Panc1 (cell line): ENCODE data around the gene SATB2. TPM values are rescaled to one million over a fixed set of nuclear protein-coding genes. Genes with fewer than 3 reads are reported as not detected.

Experiments
- ATAC-seq: fragments of 200-7000 bp; cut with Tn5 transposase; 2 replicates; pipeline ENCODE4 v1.9.1; 2020; ENCODE audit warnings: mild to moderate bottlenecking, moderate library complexity
- BruUV-seq: library from RNA; stranded (reverse); fragments of 400-500 nt; replicated peaks from 2 replicates; lab custom pipeline; 2021; lab: Mats Ljungman, UMichigan
- CTCF ChIA-PET: fragments of 300-600 bp; sonication (Branson Sonifier 250); formaldehyde crosslinking; loops from one replicate; lab custom pipeline; 2022; ENCODE audit warnings: antibody characterized with exemption; lab: Charles Lee
- POLR2A ChIA-PET: fragments of 300-600 bp; sonication (Branson Sonifier 250); formaldehyde crosslinking; loops from one replicate; lab custom pipeline; 2022; ENCODE audit warnings: antibody characterized with exemption; lab: Charles Lee
- DNase-seq: peaks from one replicate; pipeline ENCODE4 v3.0.0-alpha.2; 2010; ENCODE audit warnings: low read depth, low spot score
- H3K27ac ChIP-seq: 2 replicates; pipeline ENCODE4 v1.5.1; 2011; ENCODE audit warnings: mild to moderate bottlenecking, low read length, inconsistent platforms
- H3K27me3 ChIP-seq: fragments of 200-500 bp; sonication (Bioruptor generic); 2 replicates; pipeline ENCODE4 v1.6.0; 2014; ENCODE audit warnings: low read length, inconsistent platforms; ENCODE audit not compliant: control insufficient read depth, insufficient read depth
- H3K36me3 ChIP-seq: fragments of 200-500 bp; sonication (Bioruptor generic); 2 replicates; pipeline ENCODE4 v1.5.1; 2014; ENCODE audit warnings: inconsistent platforms, mild to moderate bottlenecking, low read length, moderate library complexity; ENCODE audit not compliant: control insufficient read depth, insufficient read depth
- H3K4me1 ChIP-seq: 2 replicates; pipeline ENCODE4 v1.5.1; 2011; ENCODE audit warnings: inconsistent platforms, mild to moderate bottlenecking, low read length, moderate library complexity; ENCODE audit not compliant: control insufficient read depth, insufficient read depth
- H3K4me3 ChIP-seq, 2 experiments: 2 replicates each; pipeline ENCODE4 v1.5.1; 2011 to 2012; ENCODE audit warnings: low read depth in 2 of 2, low read length in 2 of 2, mild to moderate bottlenecking in 2 of 2, inconsistent platforms in 1 of 2, moderate library complexity in 1 of 2
- H3K9me3 ChIP-seq: fragments of 200-500 bp; sonication (Bioruptor generic); 2 replicates; pipeline ENCODE4 v1.5.1; 2014; ENCODE audit warnings: low read depth, mild to moderate bottlenecking, inconsistent platforms, low read length, moderate library complexity; ENCODE audit not compliant: control insufficient read depth, insufficient read depth
- POLR2AphosphoS5 ChIP-seq: IDR thresholded peaks from 2 replicates; pipeline ENCODE4 v1.6.1; 2012; ENCODE audit warnings: mild to moderate bottlenecking, low read depth, low read length, moderate library complexity
- SIN3A ChIP-seq: IDR thresholded peaks from 2 replicates; pipeline ENCODE4 v1.6.1; 2012; ENCODE audit warnings: low read depth, mild to moderate bottlenecking, low read length, moderate library complexity, borderline replicate concordance; ENCODE audit not compliant: insufficient read depth
- TCF7L2 ChIP-seq: IDR thresholded peaks from 2 replicates; pipeline ENCODE4 v1.6.1; 2011; ENCODE audit warnings: mild to moderate bottlenecking, low read depth, low read length, inconsistent platforms
- in situ Hi-C: cut with HindIII; loops from 2 replicates; pipeline ENCODE4 v1.10.0; 2016; ENCODE audit warnings: low sequenced_read_pairs, low pct_unique_long_range_greater_than_20kb
- intact Hi-C: fragments of 100-400 bp; cut with micrococcal nuclease; formaldehyde crosslinking; loops from one replicate; pipeline ENCODE4 v1.10.0; 2022; ENCODE audit not compliant: unreplicated experiment
- total RNA-seq: library from RNA; stranded (reverse); gene quantifications from one replicate; pipeline ENCODE4 v1.2.1, GENCODE V29; 2021; ENCODE audit not compliant: unreplicated experiment
- TF ChIP-seq, protein P1 (sequence below), 2 experiments: IDR thresholded peaks; 2 replicates each; pipeline ENCODE4 v1.6.1; 2011 to 2012; ENCODE audit warnings: low read depth in 2 of 2, control low read depth in 1 of 2, low read length in 1 of 2, mild to moderate bottlenecking in 1 of 2, moderate library complexity in 1 of 2; ENCODE audit not compliant: insufficient read depth in 1 of 2
- TF ChIP-seq, protein P2 (sequence below): fragments of 450-650 bp; IDR thresholded peaks from 2 replicates; pipeline ENCODE4 v1.5.1; 2017; ENCODE audit warnings: mild to moderate bottlenecking

Gene SATB2
- total RNA-seq, 1 experiment from 2014 or later = 43.2 TPM

DNA sequence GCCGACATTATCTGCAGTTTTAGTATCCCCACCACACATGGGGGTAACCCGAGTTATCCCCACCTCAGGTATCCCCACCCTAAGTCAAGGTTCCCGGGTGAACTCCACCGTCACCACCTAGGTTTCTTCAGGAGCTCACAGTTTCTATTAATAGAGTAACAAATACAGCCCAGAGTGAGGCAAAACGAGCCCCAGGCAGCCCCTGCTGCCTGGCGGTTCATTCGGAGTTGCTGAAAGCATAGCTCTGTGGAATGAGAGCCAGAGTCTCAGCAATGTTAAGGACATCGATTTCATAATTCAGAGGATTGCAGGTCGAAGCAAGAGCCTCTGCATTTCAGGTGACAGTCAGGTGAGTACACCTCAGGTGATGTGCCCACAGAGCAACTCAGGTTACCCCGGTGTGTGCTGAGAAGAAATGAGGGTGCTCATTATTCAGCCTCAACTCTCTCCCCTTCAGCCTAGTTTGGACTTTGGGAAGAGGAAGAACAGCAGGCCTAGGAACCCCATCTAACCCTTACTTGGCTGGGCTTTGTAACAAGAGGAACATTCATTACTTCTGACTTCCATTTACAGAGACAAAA lies 10.7 kb downstream of the SATB2 start:
- TF ChIP-seq, protein P1, sequence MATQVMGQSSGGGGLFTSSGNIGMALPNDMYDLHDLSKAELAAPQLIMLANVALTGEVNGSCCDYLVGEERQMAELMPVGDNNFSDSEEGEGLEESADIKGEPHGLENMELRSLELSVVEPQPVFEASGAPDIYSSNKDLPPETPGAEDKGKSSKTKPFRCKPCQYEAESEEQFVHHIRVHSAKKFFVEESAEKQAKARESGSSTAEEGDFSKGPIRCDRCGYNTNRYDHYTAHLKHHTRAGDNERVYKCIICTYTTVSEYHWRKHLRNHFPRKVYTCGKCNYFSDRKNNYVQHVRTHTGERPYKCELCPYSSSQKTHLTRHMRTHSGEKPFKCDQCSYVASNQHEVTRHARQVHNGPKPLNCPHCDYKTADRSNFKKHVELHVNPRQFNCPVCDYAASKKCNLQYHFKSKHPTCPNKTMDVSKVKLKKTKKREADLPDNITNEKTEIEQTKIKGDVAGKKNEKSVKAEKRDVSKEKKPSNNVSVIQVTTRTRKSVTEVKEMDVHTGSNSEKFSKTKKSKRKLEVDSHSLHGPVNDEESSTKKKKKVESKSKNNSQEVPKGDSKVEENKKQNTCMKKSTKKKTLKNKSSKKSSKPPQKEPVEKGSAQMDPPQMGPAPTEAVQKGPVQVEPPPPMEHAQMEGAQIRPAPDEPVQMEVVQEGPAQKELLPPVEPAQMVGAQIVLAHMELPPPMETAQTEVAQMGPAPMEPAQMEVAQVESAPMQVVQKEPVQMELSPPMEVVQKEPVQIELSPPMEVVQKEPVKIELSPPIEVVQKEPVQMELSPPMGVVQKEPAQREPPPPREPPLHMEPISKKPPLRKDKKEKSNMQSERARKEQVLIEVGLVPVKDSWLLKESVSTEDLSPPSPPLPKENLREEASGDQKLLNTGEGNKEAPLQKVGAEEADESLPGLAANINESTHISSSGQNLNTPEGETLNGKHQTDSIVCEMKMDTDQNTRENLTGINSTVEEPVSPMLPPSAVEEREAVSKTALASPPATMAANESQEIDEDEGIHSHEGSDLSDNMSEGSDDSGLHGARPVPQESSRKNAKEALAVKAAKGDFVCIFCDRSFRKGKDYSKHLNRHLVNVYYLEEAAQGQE (IDR thresholded peaks at IDR 0.05; ENCODE audit: insufficient read depth in 1 of 2, low read depth in 2 of 2, low read length in 1 of 2) = no peak
- TF ChIP-seq SIN3A (no peak), POLR2AphosphoS5 (no peak), TCF7L2 (no peak)
- TF ChIP-seq, protein P2, sequence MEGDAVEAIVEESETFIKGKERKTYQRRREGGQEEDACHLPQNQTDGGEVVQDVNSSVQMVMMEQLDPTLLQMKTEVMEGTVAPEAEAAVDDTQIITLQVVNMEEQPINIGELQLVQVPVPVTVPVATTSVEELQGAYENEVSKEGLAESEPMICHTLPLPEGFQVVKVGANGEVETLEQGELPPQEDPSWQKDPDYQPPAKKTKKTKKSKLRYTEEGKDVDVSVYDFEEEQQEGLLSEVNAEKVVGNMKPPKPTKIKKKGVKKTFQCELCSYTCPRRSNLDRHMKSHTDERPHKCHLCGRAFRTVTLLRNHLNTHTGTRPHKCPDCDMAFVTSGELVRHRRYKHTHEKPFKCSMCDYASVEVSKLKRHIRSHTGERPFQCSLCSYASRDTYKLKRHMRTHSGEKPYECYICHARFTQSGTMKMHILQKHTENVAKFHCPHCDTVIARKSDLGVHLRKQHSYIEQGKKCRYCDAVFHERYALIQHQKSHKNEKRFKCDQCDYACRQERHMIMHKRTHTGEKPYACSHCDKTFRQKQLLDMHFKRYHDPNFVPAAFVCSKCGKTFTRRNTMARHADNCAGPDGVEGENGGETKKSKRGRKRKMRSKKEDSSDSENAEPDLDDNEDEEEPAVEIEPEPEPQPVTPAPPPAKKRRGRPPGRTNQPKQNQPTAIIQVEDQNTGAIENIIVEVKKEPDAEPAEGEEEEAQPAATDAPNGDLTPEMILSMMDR = no peak
- peaks cover 20% of the 10 kb centered on the region for H3K36me3 ChIP-seq
- intact Hi-C loops = no loop called here
- ATAC-seq (peak; percentile 49; the same call in 1 of the 2 replicates), DNase-seq (no peak)
- H3K4me1 ChIP-seq = peaks cover 61% of the 10 kb centered on the region
- no peaks in the 10 kb centered on the region for H3K9me3 ChIP-seq
- ChIA-PET POLR2A (no interaction called here), CTCF (no interaction called here)
- no TSS peak for BruUV-seq
- H3K4me3 ChIP-seq = no peak overlapping the region
- H3K27ac ChIP-seq = peak overlapping the region; percentile 31; the same call in 1 of the 2 replicates
- no peaks in the 10 kb centered on the region for H3K27me3 ChIP-seq
- in situ Hi-C loops = no loop called here

DNA sequence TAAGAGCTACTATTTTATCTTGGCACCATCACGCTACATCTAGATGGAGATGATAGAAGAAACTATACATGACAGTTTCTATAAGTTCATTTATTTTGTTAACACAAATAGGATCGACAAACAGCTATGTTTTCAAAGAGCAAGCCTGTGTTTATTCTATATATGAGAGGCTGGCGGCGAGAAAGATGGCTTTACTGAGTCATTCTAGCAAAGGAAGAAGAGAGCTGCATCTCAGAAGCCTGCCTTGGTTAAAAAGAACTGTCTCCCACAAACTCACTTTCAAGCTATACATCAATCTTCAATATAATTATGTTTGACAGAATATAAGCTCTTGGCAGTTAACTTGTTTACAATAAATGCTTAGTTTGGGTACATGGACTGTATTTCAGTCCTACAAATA lies 13.0 kb downstream of the SATB2 start:
- H3K4me1 ChIP-seq = peaks cover 63% of the 10 kb centered on the region
- POLR2A ChIA-PET = interaction anchor here (0.5 to 0.8 kb wide), 3 partner anchors 12 to 78 kb away, joined by 3 to 12 read pairs (median 8); no protein-coding TSS in a partner anchor
- CTCF ChIA-PET = no interaction called here
- ATAC-seq (no peak), DNase-seq (no peak)
- peak overlapping the region; percentile 74 for H3K27ac ChIP-seq
- H3K9me3 ChIP-seq = no peaks in the 10 kb centered on the region
- no peaks in the 10 kb centered on the region for H3K27me3 ChIP-seq
- in situ Hi-C loops = no loop called here
- intact Hi-C loops = no loop called here
- no peak for TF ChIP-seq POLR2AphosphoS5
- TF ChIP-seq, protein P1 (IDR thresholded peaks at IDR 0.05; ENCODE audit: insufficient read depth in 1 of 2, low read depth in 2 of 2, low read length in 1 of 2) = no peak
- TF ChIP-seq, protein P2 = no peak
- no peak for TF ChIP-seq SIN3A
- no peak for TF ChIP-seq TCF7L2
- peaks cover 10% of the 10 kb centered on the region for H3K36me3 ChIP-seq
- no TSS peak for BruUV-seq
- H3K4me3 ChIP-seq = no peak overlapping the region
